Common myeloid progenitor, CD34-positive (primary cell): ENCODE measurements around the gene ZDHHC8.

ENCODE experiments used
- CTCF ChIA-PET: fragments of 350-600 bp; sonication (Branson Sonifier 250); formaldehyde crosslinking; loops from one replicate; lab custom pipeline; 2021; ENCODE audit warnings: antibody characterized with exemption; lab: Charles Lee
- POLR2A ChIA-PET: fragments of 350-600 bp; sonication (Branson Sonifier 250); formaldehyde crosslinking; loops from one replicate; lab custom pipeline; 2021; ENCODE audit warnings: antibody characterized with exemption; lab: Charles Lee
- DNase-seq, 3 donors: peaks; one replicate each; pipeline versions ENCODE4 v3.0.0 to v3.0.0-alpha.2; 2013
- H3K27ac ChIP-seq, 2 experiments: 1 replicate in 1 of 2; 2 replicates in 1 of 2; pipeline ENCODE4 v1.7.0; 2013; ENCODE audit warnings: inconsistent platforms in 2 of 2, low read length in 2 of 2, mild to moderate bottlenecking in 2 of 2, low read depth in 1 of 2, moderate library complexity in 1 of 2; ENCODE audit not compliant: severe bottlenecking in 2 of 2, insufficient read depth in 1 of 2, poor library complexity in 1 of 2
- H3K27me3 ChIP-seq, 5 experiments: replicated peaks in 2 of 5; 1 replicate in 3 of 5; 2 replicates in 2 of 5; pipeline versions ENCODE4 v1.6.1 to v1.7.0; 2013; ENCODE audit warnings: low read length in 4 of 5, mild to moderate bottlenecking in 2 of 5, moderate library complexity in 2 of 5, inconsistent platforms in 1 of 5; ENCODE audit not compliant: insufficient read depth in 5 of 5, control insufficient read depth in 4 of 5
- H3K36me3 ChIP-seq, 4 experiments: 1 replicate in 2 of 4; 2 replicates in 2 of 4; pipeline versions ENCODE4 v1.6.1 to v1.7.0; 2013; ENCODE audit warnings: low read length in 3 of 4, control low read depth in 1 of 4, mild to moderate bottlenecking in 1 of 4; ENCODE audit not compliant: control insufficient read depth in 4 of 4, insufficient read depth in 4 of 4
- H3K4me1 ChIP-seq, 4 experiments: 1 replicate in 3 of 4; 2 replicates in 1 of 4; pipeline versions ENCODE4 v1.6.1 to v1.7.1; 2013; ENCODE audit warnings: low read length in 3 of 4, mild to moderate bottlenecking in 3 of 4, control low read depth in 1 of 4, inconsistent platforms in 1 of 4, moderate library complexity in 1 of 4; ENCODE audit not compliant: control insufficient read depth in 4 of 4, insufficient read depth in 4 of 4; ENCODE audit errors: control extremely low read depth in 1 of 4
- H3K4me3 ChIP-seq, 7 experiments: 1 replicate in 4 of 7; 2 replicates in 3 of 7; pipeline versions ENCODE4 v1.5.1 to v1.7.0; 2013; ENCODE audit warnings: mild to moderate bottlenecking in 7 of 7, low read length in 6 of 7, moderate library complexity in 6 of 7, inconsistent platforms in 2 of 7, low read depth in 2 of 7, control low read depth in 1 of 7; ENCODE audit not compliant: insufficient read depth in 4 of 7, control insufficient read depth in 1 of 7; ENCODE audit errors: extremely low read depth in 1 of 7
- H3K9me3 ChIP-seq, 5 experiments: 1 replicate in 4 of 5; 2 replicates in 1 of 5; pipeline versions ENCODE4 v1.6.1 to v1.7.1; 2013; ENCODE audit warnings: low read length in 4 of 5, mild to moderate bottlenecking in 2 of 5, inconsistent platforms in 1 of 5, low read depth in 1 of 5, moderate library complexity in 1 of 5; ENCODE audit not compliant: control insufficient read depth in 4 of 5, insufficient read depth in 2 of 5; ENCODE audit errors: control extremely low read depth in 1 of 5
- WGBS: methylation state at CpG from one replicate; pipeline ENCODE4 v1.1.5; 2013; ENCODE audit not compliant: insufficient coverage; 5-methylcytosine and 5-hydroxymethylcytosine counted together

ZDHHC8 gene

DNA sequence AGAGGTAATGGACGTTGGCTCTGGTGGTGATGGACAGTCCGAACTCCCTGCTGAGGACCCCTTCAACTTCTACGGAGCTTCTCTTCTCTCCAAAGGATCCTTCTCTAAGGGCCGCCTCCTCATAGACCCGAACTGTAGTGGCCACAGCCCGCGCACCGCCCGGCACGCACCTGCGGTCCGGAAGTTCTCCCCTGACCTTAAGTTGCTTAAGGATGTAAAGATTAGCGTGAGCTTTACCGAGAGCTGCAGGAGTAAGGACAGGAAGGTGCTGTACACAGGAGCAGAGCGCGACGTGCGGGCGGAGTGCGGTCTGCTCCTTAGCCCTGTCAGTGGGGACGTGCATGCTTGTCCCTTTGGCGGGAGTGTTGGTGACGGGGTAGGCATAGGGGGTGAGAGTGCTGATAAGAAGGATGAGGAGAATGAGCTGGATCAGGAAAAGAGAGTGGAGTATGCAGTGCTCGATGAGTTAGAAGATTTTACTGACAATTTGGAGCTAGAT is 45.5 kb upstream of the ZDHHC8 start:
- H3K4me1 ChIP-seq: peaks cover 0 to 28% (median 14%) of the 10 kb centered on the region in 4 experiments
- WGBS: 98% methylated on average over 14 of the region's 24 CpGs
- peaks cover 11 to 74% (median 49%) of the 10 kb centered on the region in 4 experiments for H3K36me3 ChIP-seq
- H3K9me3 ChIP-seq: no peaks in the 10 kb centered on the region
- H3K27me3 ChIP-seq: no peaks in the 10 kb centered on the region
- ChIA-PET POLR2A (no interaction called here), CTCF (interaction anchor here (1.0 to 1.4 kb wide), 4 partner anchors 10 to 115 kb away, joined by 3 to 7 read pairs (median 4); no protein-coding TSS in a partner anchor)
- no peak for DNase-seq
- H3K4me3 ChIP-seq: no peak overlapping the region
- H3K27ac ChIP-seq: peak overlapping the region in 1 of 2 experiments; percentile 4

DNA sequence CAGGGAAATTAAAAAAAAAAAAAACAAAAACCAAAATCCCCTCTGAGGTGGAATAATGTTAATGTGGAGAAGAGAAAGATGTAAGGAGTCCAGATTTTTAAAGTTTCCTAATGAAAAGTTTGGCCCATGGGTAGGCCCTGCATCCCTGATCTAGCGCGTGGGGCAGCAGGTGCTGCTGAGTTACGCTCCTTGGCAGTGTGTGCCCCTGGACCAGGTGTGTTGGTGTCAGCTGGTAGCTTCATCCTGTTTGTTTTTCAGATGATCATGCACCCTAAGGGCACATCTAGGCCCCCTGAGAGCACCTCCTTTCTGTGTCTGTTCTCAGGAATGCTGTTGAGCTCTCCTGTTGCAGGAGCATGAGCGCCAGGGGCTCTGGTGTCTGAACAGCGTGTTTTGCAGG is 44.8 kb upstream of the ZDHHC8 start:
- ChIA-PET POLR2A (no interaction called here), CTCF (interaction anchor here (1.2 to 1.4 kb wide), 2 partner anchors 9 to 59 kb away, joined by 3 to 7 read pairs; no protein-coding TSS in a partner anchor)
- no peak overlapping the region for H3K27ac ChIP-seq
- H3K4me3 ChIP-seq: no peak overlapping the region
- 97% methylated on average over 5 of the region's 5 CpGs for WGBS
- H3K4me1 ChIP-seq: peaks cover 0 to 22% (median 8%) of the 10 kb centered on the region in 4 experiments
- no peaks in the 10 kb centered on the region for H3K9me3 ChIP-seq
- no peak for DNase-seq
- H3K36me3 ChIP-seq: peaks cover 11 to 80% (median 55%) of the 10 kb centered on the region in 4 experiments
- no peaks in the 10 kb centered on the region for H3K27me3 ChIP-seq

DNA sequence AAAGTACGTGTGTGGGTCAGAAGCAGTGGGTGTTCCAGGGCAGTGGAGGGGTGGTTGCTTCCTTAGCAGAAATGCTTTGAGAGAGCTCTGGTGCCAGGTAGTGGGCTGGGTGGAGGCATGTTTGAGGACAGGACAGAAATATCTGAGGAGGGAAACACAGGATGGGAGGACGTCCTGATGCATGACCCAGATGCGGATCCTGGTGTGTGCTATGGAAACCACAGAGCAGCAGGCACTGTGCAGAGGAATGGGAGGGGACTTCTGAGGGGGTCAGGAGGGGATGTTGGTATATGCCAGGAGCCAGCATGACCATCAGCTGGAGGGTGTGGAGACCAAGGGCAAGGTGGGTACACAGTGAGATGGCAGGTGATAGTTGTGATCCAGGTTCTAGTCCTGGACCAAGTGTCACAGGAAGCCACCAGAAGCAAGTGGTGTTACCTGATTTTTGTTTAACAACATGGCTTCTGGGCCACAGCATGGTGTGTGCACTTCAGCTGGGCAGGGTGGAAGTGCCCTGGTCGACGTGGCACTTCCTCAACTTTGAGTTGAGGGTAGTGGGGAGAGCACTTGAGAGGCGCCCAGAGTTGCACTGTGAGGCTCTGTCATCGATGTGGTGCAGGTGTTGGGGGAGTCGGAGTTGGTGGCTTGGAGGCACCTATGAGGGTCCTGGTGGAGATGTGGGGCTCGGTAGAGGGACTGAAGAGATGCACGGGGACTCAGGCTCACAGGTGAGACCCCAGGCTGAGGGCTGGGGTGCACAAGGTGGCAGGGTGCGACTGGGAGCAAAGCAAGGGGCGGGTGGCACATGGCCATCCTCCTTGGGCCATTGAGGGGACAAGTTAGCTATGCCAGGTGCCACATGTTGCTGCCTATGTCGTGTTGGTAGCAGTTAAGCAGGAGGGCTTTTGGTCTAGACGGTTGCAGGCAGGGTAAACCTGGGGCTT is 44.0 kb upstream of the ZDHHC8 start:
- ChIA-PET POLR2A (no interaction called here), CTCF (interaction anchor here (0.7 to 1.0 kb wide), 3 partner anchors 9 to 23 kb away, joined by 3 read pairs; no protein-coding TSS in a partner anchor)
- H3K4me1 ChIP-seq: peaks cover 0 to 20% (median 7%) of the 10 kb centered on the region in 4 experiments
- 100% methylated on average over 10 of the region's 14 CpGs for WGBS
- no peaks in the 10 kb centered on the region for H3K9me3 ChIP-seq
- H3K36me3 ChIP-seq: peaks cover 14 to 87% (median 62%) of the 10 kb centered on the region in 4 experiments
- no peak overlapping the region for H3K4me3 ChIP-seq
- H3K27me3 ChIP-seq: no peaks in the 10 kb centered on the region
- no peak for DNase-seq
- H3K27ac ChIP-seq: no peak overlapping the region

DNA sequence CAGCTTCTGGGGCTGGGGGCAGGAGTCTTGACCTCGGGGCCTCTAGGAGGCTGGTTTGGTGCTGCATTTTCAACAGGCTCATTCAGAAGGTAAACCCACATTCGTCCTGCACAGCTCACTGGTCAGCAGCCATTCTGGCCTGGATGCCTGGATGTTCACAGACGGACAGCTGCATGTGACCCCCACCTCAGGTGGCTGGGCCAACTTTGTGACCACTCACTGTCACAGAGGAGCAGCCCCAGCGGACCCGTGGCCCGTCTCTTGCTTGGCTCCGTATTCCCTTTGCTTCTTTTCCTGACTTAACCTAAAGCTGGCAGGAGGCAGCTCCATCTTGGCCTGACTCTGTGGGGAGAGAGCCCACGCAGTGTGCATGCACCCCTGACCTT is 43.3 kb upstream of the ZDHHC8 start:
- 97% methylated on average over 8 of the region's 8 CpGs for WGBS
- Histone ChIP-seq H3K4me3 (no peak overlapping the region), H3K9me3 (no peaks in the 10 kb centered on the region), H3K4me1 (peaks cover 0 to 13% (median 2%) of the 10 kb centered on the region in 4 experiments), H3K36me3 (peaks cover 14 to 86% (median 65%) of the 10 kb centered on the region in 4 experiments), H3K27me3 (no peaks in the 10 kb centered on the region), H3K27ac (no peak overlapping the region)
- no peak for DNase-seq
- POLR2A ChIA-PET: no interaction called here
- CTCF ChIA-PET: interaction anchor here (0.7 to 1.0 kb wide), 3 partner anchors 8 to 22 kb away, joined by 3 read pairs; no protein-coding TSS in a partner anchor

DNA sequence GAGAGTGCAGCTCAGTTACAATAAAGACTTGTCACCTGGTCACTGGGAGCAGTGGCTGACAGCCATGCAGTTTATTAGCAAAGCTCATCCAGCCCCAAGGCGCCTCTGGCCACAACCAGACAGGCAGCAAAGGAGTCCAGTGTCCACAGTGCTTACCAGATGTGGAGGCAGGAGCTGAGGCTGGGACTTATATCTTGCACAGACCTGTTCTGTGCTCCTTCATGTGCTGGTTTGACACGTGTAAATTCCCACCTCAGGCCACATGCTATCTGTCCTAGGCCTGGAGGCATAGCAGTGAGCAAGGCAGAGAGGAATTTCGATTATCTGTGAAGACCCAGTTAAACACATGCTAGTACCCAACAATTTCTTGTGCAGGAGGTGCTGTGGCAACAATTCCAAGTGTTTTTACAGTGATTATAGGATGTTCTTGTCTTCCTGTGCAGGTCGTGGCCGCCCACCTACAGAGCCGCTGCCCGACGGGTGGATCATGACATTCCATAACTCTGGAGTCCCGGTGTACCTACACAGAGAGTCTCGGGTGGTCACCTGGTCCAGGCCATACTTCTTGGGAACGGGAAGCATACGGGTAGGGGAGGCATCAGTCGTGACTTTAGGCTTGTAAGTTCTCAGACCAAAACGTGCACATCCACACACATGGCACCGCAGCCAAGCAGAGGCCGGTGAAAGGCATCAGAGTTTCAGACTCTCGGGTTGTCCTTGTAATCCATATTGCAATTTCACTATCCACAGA is 42.2 kb upstream of the ZDHHC8 start:
- H3K9me3 ChIP-seq: no peaks in the 10 kb centered on the region
- CTCF ChIA-PET: interaction anchor here (0.6 kb wide), 1 partner anchor 172 kb away, joined by 3 read pairs; no protein-coding TSS in a partner anchor
- H3K4me1 ChIP-seq: peaks cover 0 to 9% (median 0%) of the 10 kb centered on the region in 4 experiments
- peaks cover 19 to 91% (median 74%) of the 10 kb centered on the region in 4 experiments for H3K36me3 ChIP-seq
- 98% methylated on average over 9 of the region's 17 CpGs for WGBS
- no peak overlapping the region for H3K27ac ChIP-seq
- no peak overlapping the region for H3K4me3 ChIP-seq
- POLR2A ChIA-PET: no interaction called here
- no peak for DNase-seq
- H3K27me3 ChIP-seq: no peaks in the 10 kb centered on the region

DNA sequence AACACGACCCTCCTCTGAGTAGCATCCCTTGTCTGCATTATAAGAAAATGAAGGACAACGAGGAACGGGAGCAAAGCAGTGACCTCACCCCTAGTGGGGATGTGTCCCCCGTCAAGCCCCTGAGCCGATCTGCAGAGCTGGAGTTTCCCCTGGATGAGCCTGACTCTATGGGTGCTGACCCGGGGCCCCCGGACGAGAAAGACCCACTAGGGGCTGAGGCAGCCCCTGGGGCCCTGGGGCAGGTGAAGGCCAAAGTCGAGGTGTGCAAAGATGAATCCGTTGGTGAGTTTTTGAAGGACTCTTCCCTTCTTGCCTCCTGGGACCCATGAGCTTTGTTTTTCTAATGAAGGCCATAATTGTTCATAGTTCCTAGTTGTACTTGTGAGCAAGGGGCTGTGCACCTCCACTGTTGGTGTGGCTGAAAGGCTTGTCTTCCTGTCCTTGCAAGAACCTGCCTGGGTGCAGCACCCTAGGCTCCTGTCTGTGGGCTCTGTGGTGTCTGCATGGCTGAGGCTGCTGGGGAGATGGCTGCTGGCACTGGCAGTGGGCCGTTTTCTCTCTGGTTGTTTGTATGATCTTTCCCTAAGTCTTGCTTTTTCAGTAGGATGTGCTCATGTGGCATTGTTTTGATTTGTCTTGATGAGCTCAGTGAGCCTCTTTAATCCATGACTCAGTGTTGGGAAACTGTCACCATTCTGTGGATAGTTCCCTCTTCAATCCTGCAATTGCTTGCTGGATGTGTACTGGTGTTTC is 41.5 kb upstream of the ZDHHC8 start:
- no peak for DNase-seq
- Histone ChIP-seq H3K4me1 (peaks cover 0 to 7% (median 0%) of the 10 kb centered on the region in 4 experiments), H3K36me3 (peaks cover 19 to 95% (median 81%) of the 10 kb centered on the region in 4 experiments), H3K9me3 (peaks cover 0 to 6% (median 0%) of the 10 kb centered on the region in 5 experiments), H3K27ac (peak overlapping the region in 1 of 2 experiments; percentile 1), H3K27me3 (no peaks in the 10 kb centered on the region), H3K4me3 (no peak overlapping the region)
- POLR2A ChIA-PET: no interaction called here
- 98% methylated on average over 9 of the region's 11 CpGs for WGBS
- CTCF ChIA-PET: interaction anchor here (0.6 to 1.0 kb wide), 2 partner anchors 10 to 173 kb away, joined by 3 read pairs; no protein-coding TSS in a partner anchor
